ENCODE data around the gene ACTR2.
"Not testable (repeated sequence)": the region's sequence is repeated elsewhere in the genome, so short reads cannot be mapped to it uniquely, and the experiment has no call there.

ACTR2 gene

DNA sequence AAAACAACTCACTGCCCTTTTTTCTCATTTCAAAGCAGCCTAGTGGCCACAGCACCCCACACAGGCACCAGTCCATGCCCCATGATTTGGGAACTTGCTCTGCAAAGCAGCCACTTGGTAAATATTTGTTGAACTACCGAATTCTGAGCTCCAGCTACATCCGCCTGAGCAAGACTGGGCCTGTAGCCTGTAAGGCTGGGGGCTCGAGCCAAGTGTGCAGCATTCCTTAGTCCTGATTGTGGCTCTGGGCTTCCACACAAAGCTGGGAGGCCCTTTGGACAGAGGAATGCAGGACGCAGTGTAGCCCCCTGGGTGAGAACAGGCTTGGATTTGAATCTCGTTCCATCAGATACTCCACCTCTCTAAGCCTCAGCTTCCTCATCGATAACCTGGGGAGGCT, 88.4 kb downstream of the ACTR2 start:
- no peak overlapping the region for H4K5ac ChIP-seq (ENCODE audit: low read length)
- no peaks in the 10 kb centered on the region for H3K79me2 ChIP-seq (ENCODE audit: control insufficient read depth, insufficient read depth, low read length)
- no CpG with 5 or more reads among the region's 6 CpGs for WGBS (ENCODE audit: extremely low coverage, insufficient coverage, low lambda C conversion rate)
- no peak overlapping the region for H2BK120ac ChIP-seq (ENCODE audit: low read depth, low read length)
- H3K4ac ChIP-seq (ENCODE audit: low read depth, low read length): no peak overlapping the region
- no peak overlapping the region for H3K4me2 ChIP-seq (ENCODE audit: low read length)
- H3K79me1 ChIP-seq (ENCODE audit: low read length): no peaks in the 10 kb centered on the region
- H2BK5ac ChIP-seq (ENCODE audit: low read length): no peak overlapping the region
- H3K27me3 ChIP-seq (ENCODE audit: insufficient read depth, low read length, poor library complexity): no peaks in the 10 kb centered on the region
- no peak overlapping the region for H3K4me3 ChIP-seq (ENCODE audit: low read length)
- H4K8ac ChIP-seq (ENCODE audit: low read depth, low read length): no peak overlapping the region
- no peaks in the 10 kb centered on the region for H3K36me3 ChIP-seq (ENCODE audit: control insufficient read depth, insufficient read depth, low read length)
- no peak overlapping the region for H3K56ac ChIP-seq (ENCODE audit: low read length)
- no peak overlapping the region for H2BK15ac ChIP-seq (replicated peaks; ENCODE audit: low read depth)
- no peak overlapping the region for H3K9ac ChIP-seq (ENCODE audit: low read length)
- H3K18ac ChIP-seq (ENCODE audit: low read length): no peak overlapping the region
- no peaks in the 10 kb centered on the region for H3K4me1 ChIP-seq (ENCODE audit: control insufficient read depth, low read depth, low read length)
- H3K27ac ChIP-seq (ENCODE audit: low read depth, low read length): no peak overlapping the region
- H3K23ac ChIP-seq (ENCODE audit: low read length): no peak overlapping the region
- no peak overlapping the region for H2AK5ac ChIP-seq (ENCODE audit: low read length)
- DNase-seq: no peak

DNA sequence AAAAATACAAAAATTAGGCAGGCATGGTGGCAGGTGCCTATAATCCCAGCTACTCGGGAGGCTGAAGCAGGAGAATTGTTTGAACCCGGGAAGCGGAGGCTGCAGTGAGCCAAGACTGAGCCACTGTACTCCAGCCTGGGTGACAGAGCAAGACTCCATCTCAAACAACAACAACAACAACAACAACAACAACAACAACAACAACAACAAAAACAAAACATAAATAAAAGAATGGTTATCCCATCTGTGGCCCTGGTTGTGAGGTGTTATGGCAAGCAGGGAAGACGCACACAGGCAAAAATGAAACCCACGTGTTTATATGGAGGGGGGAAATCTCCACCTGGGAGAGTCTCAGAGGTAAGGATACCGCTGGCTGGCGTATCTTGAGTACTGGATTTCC, 89.7 kb downstream of the ACTR2 start:
- not testable (repeated sequence) for H3K79me2 ChIP-seq (ENCODE audit: control insufficient read depth, insufficient read depth, low read length); H3K4me2 ChIP-seq (ENCODE audit: low read length); DNase-seq

DNA sequence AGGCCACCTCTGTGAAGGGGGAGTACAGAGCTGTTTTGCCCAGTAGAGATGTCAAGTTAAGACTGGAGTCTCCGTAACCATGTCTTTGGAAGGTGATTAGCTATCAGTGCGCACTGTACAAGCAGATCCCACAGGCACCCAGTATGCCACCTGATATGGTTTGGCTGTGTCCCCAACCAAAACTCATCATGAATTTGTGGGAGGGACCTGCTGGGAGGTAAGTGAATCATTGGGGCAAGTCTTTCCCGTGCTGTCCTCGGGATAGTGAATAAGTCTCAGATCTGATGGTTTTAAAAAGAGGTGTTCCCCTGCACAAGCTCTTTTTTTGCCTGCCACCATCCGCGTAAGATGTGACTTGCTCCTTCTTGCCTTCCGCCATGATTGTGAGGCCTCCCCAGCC, 90.2 kb downstream of the ACTR2 start:
- Histone ChIP-seq H3K9ac (ENCODE audit: low read length) (no peak overlapping the region), H3K18ac (ENCODE audit: low read length) (no peak overlapping the region)
- DNase-seq: no peak

More for the DNA sequence above, 89.7 kb downstream of the ACTR2 start:
- H3K36me3 ChIP-seq (ENCODE audit: control insufficient read depth, insufficient read depth, low read length); H3K79me1 ChIP-seq (ENCODE audit: low read length); H4K8ac ChIP-seq (ENCODE audit: low read depth, low read length); H2BK120ac ChIP-seq (ENCODE audit: low read depth, low read length); H2BK5ac ChIP-seq (ENCODE audit: low read length); H2BK15ac ChIP-seq (replicated peaks; ENCODE audit: low read depth); H2AK5ac ChIP-seq (ENCODE audit: low read length); H3K4me1 ChIP-seq (ENCODE audit: control insufficient read depth, low read depth, low read length); H3K27me3 ChIP-seq (ENCODE audit: insufficient read depth, low read length, poor library complexity); H3K9ac ChIP-seq (ENCODE audit: low read length); H3K23ac ChIP-seq (ENCODE audit: low read length); H4K5ac ChIP-seq (ENCODE audit: low read length); H3K56ac ChIP-seq (ENCODE audit: low read length); H3K4me3 ChIP-seq (ENCODE audit: low read length); H3K4ac ChIP-seq (ENCODE audit: low read depth, low read length); H3K18ac ChIP-seq (ENCODE audit: low read length); H3K27ac ChIP-seq (ENCODE audit: low read depth, low read length): not testable (repeated sequence)
- WGBS (ENCODE audit: extremely low coverage, insufficient coverage, low lambda C conversion rate): no CpG with 5 or more reads among the region's 7 CpGs

DNA sequence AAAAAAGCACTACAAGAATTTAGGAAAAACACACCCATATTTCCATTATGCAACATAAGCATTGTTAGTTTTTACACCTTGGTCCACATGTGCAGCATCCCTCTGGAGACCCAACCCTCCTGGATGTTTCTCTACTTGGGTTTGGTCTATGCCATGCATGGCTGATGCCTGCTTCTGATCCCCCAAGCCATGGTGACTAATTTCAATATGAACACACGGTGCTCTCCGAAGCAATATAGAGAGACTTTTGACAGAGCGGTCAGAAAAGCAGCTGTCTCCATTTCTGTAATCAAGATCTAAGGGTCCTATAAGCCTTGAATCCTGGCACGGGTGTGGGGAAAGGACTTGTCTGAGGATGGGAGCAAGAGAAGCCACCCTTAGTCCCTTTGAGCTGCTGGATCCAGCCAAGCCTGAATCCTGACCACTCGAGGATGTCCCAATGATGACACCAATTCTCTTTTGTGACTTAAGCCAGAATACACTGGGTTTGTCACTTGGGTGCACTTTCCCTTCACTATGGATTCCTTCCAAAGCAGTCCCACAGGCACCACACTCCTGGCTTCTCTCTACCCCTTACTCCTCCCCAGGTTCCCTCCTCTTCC, 91.5 kb downstream of the ACTR2 start:
- Histone ChIP-seq H4K8ac (ENCODE audit: low read depth, low read length) (no peak overlapping the region), H3K36me3 (ENCODE audit: control insufficient read depth, insufficient read depth, low read length) (no peaks in the 10 kb centered on the region), H3K56ac (ENCODE audit: low read length) (no peak overlapping the region), H3K27ac (ENCODE audit: low read depth, low read length) (no peak overlapping the region), H2AK5ac (ENCODE audit: low read length) (no peak overlapping the region), H3K4ac (ENCODE audit: low read depth, low read length) (no peak overlapping the region), H3K79me1 (ENCODE audit: low read length) (no peaks in the 10 kb centered on the region), H3K18ac (ENCODE audit: low read length) (no peak overlapping the region), H2BK120ac (ENCODE audit: low read depth, low read length) (no peak overlapping the region), H2BK5ac (ENCODE audit: low read length) (no peak overlapping the region), H4K5ac (ENCODE audit: low read length) (no peak overlapping the region), H3K4me1 (ENCODE audit: control insufficient read depth, low read depth, low read length) (no peaks in the 10 kb centered on the region), H3K79me2 (ENCODE audit: control insufficient read depth, insufficient read depth, low read length) (no peaks in the 10 kb centered on the region), H3K27me3 (ENCODE audit: insufficient read depth, low read length, poor library complexity) (no peaks in the 10 kb centered on the region), H3K23ac (ENCODE audit: low read length) (no peak overlapping the region), H3K9ac (ENCODE audit: low read length) (no peak overlapping the region), H2BK15ac (replicated peaks; ENCODE audit: low read depth) (no peak overlapping the region), H3K4me3 (ENCODE audit: low read length) (no peak overlapping the region), H3K4me2 (ENCODE audit: low read length) (no peak overlapping the region)
- no CpG with 5 or more reads among the region's 5 CpGs for WGBS (ENCODE audit: extremely low coverage, insufficient coverage, low lambda C conversion rate)
- DNase-seq: no peak

More for the DNA sequence above, 90.2 kb downstream of the ACTR2 start:
- H4K5ac ChIP-seq (ENCODE audit: low read length): no peak overlapping the region
- no peaks in the 10 kb centered on the region for H3K4me1 ChIP-seq (ENCODE audit: control insufficient read depth, low read depth, low read length)
- H3K27ac ChIP-seq (ENCODE audit: low read depth, low read length): no peak overlapping the region
- H3K4ac ChIP-seq (ENCODE audit: low read depth, low read length): no peak overlapping the region
- WGBS (ENCODE audit: extremely low coverage, insufficient coverage, low lambda C conversion rate): no CpG with 5 or more reads among the region's 7 CpGs
- H3K27me3 ChIP-seq (ENCODE audit: insufficient read depth, low read length, poor library complexity): no peaks in the 10 kb centered on the region
- no peaks in the 10 kb centered on the region for H3K79me1 ChIP-seq (ENCODE audit: low read length)
- no peak overlapping the region for H4K8ac ChIP-seq (ENCODE audit: low read depth, low read length)
- H2BK120ac ChIP-seq (ENCODE audit: low read depth, low read length): no peak overlapping the region
- H3K23ac ChIP-seq (ENCODE audit: low read length): no peak overlapping the region
- no peak overlapping the region for H3K4me2 ChIP-seq (ENCODE audit: low read length)
- no peak overlapping the region for H2BK5ac ChIP-seq (ENCODE audit: low read length)
- no peaks in the 10 kb centered on the region for H3K79me2 ChIP-seq (ENCODE audit: control insufficient read depth, insufficient read depth, low read length)
- no peaks in the 10 kb centered on the region for H3K36me3 ChIP-seq (ENCODE audit: control insufficient read depth, insufficient read depth, low read length)
- no peak overlapping the region for H3K56ac ChIP-seq (ENCODE audit: low read length)
- H3K4me3 ChIP-seq (ENCODE audit: low read length): no peak overlapping the region
- H2AK5ac ChIP-seq (ENCODE audit: low read length): no peak overlapping the region
- no peak overlapping the region for H2BK15ac ChIP-seq (replicated peaks; ENCODE audit: low read depth)

DNA sequence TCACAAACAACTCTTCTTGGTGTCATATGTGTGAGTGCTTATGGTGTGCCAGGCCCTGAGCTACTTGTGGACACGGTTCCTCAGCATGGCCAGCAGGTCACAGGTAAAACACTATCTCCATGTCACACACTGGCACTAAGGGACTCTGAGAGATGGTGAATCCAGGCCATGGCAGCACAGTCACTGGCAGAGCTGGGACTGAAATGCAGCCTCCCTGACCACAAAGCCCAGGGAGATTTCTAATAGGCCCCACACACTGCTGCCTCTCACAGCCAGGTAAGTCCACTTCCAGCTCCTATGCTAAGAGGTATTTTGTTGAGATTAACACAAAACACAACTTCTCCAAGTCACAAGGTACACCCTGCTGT, 92.0 kb downstream of the ACTR2 start:
- no peak overlapping the region for H4K5ac ChIP-seq (ENCODE audit: low read length)
- no peak overlapping the region for H4K8ac ChIP-seq (ENCODE audit: low read depth, low read length)
- no peaks in the 10 kb centered on the region for H3K79me1 ChIP-seq (ENCODE audit: low read length)
- no peak overlapping the region for H3K9ac ChIP-seq (ENCODE audit: low read length)
- no peak overlapping the region for H3K23ac ChIP-seq (ENCODE audit: low read length)
- H2BK5ac ChIP-seq (ENCODE audit: low read length): no peak overlapping the region
- WGBS (ENCODE audit: extremely low coverage, insufficient coverage, low lambda C conversion rate): no CpG with 5 or more reads among the region's 1 CpG
- no peaks in the 10 kb centered on the region for H3K79me2 ChIP-seq (ENCODE audit: control insufficient read depth, insufficient read depth, low read length)
- no peak overlapping the region for H2AK5ac ChIP-seq (ENCODE audit: low read length)
- H3K4me1 ChIP-seq (ENCODE audit: control insufficient read depth, low read depth, low read length): no peaks in the 10 kb centered on the region
- H3K4me2 ChIP-seq (ENCODE audit: low read length): no peak overlapping the region
- no peak overlapping the region for H2BK15ac ChIP-seq (replicated peaks; ENCODE audit: low read depth)
- H3K27ac ChIP-seq (ENCODE audit: low read depth, low read length): no peak overlapping the region
- no peak overlapping the region for H3K4me3 ChIP-seq (ENCODE audit: low read length)
- no peak overlapping the region for H2BK120ac ChIP-seq (ENCODE audit: low read depth, low read length)
- H3K36me3 ChIP-seq (ENCODE audit: control insufficient read depth, insufficient read depth, low read length): no peaks in the 10 kb centered on the region
- H3K56ac ChIP-seq (ENCODE audit: low read length): no peak overlapping the region
- no peak overlapping the region for H3K4ac ChIP-seq (ENCODE audit: low read depth, low read length)
- no peaks in the 10 kb centered on the region for H3K27me3 ChIP-seq (ENCODE audit: insufficient read depth, low read length, poor library complexity)
- DNase-seq: no peak
- H3K18ac ChIP-seq (ENCODE audit: low read length): no peak overlapping the region

DNA sequence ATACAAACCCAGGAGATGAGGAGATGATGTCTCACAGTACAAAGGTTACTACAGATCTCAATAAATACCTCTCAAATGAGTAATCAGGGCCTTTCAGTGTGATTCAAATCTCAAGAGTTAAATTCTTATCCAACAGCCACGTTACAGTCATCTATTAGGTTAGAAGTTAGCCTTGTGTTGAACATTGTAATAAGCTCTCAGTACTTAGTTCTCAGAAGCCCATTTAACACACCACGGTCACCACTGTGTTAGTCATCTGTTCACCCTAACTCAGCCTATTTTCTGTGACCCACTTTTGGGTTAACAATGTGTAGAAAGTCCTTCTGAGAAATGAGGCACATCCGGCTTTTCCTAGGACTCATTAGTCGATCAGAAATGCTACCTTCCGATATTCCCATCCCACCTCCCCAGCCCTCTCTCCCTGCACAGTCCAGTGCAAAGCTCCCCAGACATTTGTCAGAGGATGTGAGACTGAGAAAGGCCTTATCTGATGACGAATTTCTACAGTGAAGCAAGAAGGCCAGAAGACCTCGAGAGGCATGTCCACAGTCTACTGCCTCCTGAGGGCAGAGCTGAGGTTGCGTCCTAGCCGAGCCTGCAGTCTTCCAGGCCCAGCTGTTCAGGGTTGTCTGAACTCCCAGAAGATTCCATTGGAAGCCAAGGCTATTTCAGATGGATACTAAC, 92.6 kb downstream of the ACTR2 start:
- WGBS (ENCODE audit: extremely low coverage, insufficient coverage, low lambda C conversion rate): no CpG with 5 or more reads among the region's 9 CpGs
- no peak overlapping the region for H2AK5ac ChIP-seq (ENCODE audit: low read length)
- H2BK15ac ChIP-seq (replicated peaks; ENCODE audit: low read depth): no peak overlapping the region
- no peak overlapping the region for H2BK120ac ChIP-seq (ENCODE audit: low read depth, low read length)
- no peak overlapping the region for H4K5ac ChIP-seq (ENCODE audit: low read length)
- H3K79me1 ChIP-seq (ENCODE audit: low read length): no peaks in the 10 kb centered on the region
- H3K56ac ChIP-seq (ENCODE audit: low read length): no peak overlapping the region
- peak; percentile 61 for DNase-seq
- no peaks in the 10 kb centered on the region for H3K4me1 ChIP-seq (ENCODE audit: control insufficient read depth, low read depth, low read length)
- H3K4ac ChIP-seq (ENCODE audit: low read depth, low read length): no peak overlapping the region
- no peaks in the 10 kb centered on the region for H3K79me2 ChIP-seq (ENCODE audit: control insufficient read depth, insufficient read depth, low read length)
- H3K36me3 ChIP-seq (ENCODE audit: control insufficient read depth, insufficient read depth, low read length): no peaks in the 10 kb centered on the region
- no peak overlapping the region for H3K23ac ChIP-seq (ENCODE audit: low read length)
- H4K8ac ChIP-seq (ENCODE audit: low read depth, low read length): no peak overlapping the region
- no peaks in the 10 kb centered on the region for H3K27me3 ChIP-seq (ENCODE audit: insufficient read depth, low read length, poor library complexity)
- no peak overlapping the region for H3K18ac ChIP-seq (ENCODE audit: low read length)
- no peak overlapping the region for H3K9ac ChIP-seq (ENCODE audit: low read length)
- no peak overlapping the region for H3K4me3 ChIP-seq (ENCODE audit: low read length)
- H3K4me2 ChIP-seq (ENCODE audit: low read length): no peak overlapping the region
- no peak overlapping the region for H3K27ac ChIP-seq (ENCODE audit: low read depth, low read length)
- H2BK5ac ChIP-seq (ENCODE audit: low read length): no peak overlapping the region

Measured in mesendoderm (in vitro differentiated cells).